IMR-90 (cell line): ENCODE results near the gene BANP. TPM values are rescaled to one million over a fixed set of nuclear protein-coding genes. Genes with fewer than 3 reads are reported as not detected.

Experiments
- ATAC-seq: fragments of 200-7000 bp; cut with Tn5 transposase; 2 replicates; pipeline ENCODE4 v1.9.1; 2020; ENCODE audit warnings: low read depth, mild to moderate bottlenecking, moderate library complexity
- BruUV-seq: library from RNA; stranded (reverse); fragments of 400-500 nt; replicated peaks from 2 replicates; lab custom pipeline; 2021; lab: Mats Ljungman, UMichigan
- CTCF ChIA-PET: fragments of 300-600 bp; formaldehyde crosslinking; extraction: SDS; loops from one replicate; lab custom pipeline; 2021; ENCODE audit warnings: antibody characterized with exemption; lab: Yijun Ruan, JAX
- POLR2A ChIA-PET: fragments of 300-600 bp; sonication (Branson Sonifier 250); formaldehyde crosslinking; loops from one replicate; lab custom pipeline; 2022; ENCODE audit warnings: antibody characterized with exemption; ENCODE audit not compliant: unreplicated experiment; lab: Charles Lee
- DNase-seq: peaks from one replicate; pipeline ENCODE4 v3.0.0; 2013
- H2AFZ ChIP-seq: replicated peaks from 2 replicates; pipeline ENCODE3; 2013; ENCODE audit warnings: low read length, mild to moderate bottlenecking; ENCODE audit not compliant: poor library complexity
- H2AK5ac ChIP-seq: 2 replicates; pipeline ENCODE4 v1.6.1; 2013; ENCODE audit warnings: low read depth, low read length, inconsistent platforms
- H2AK9ac ChIP-seq: replicated peaks from 2 replicates; pipeline ENCODE3; 2013; ENCODE audit warnings: mild to moderate bottlenecking, low read depth, low read length, moderate library complexity; ENCODE audit not compliant: poor library complexity
- H2BK120ac ChIP-seq: 2 replicates; pipeline ENCODE4 v1.6.1; 2013; ENCODE audit warnings: low read depth, low read length, inconsistent platforms
- H2BK15ac ChIP-seq: 3 replicates; pipeline ENCODE4 v1.6.1; 2013; ENCODE audit warnings: low read depth, low read length, inconsistent platforms
- H2BK20ac ChIP-seq: 2 replicates; pipeline ENCODE4 v1.6.1; 2013; ENCODE audit warnings: low read depth, mild to moderate bottlenecking, inconsistent platforms, low read length, moderate library complexity
- H2BK5ac ChIP-seq: 2 replicates; pipeline ENCODE4 v1.6.1; 2013; ENCODE audit warnings: mild to moderate bottlenecking, low read depth, low read length, inconsistent platforms; ENCODE audit not compliant: poor library complexity, severe bottlenecking
- H3K14ac ChIP-seq: replicated peaks from 2 replicates; pipeline ENCODE4 v1.6.1; 2013; ENCODE audit warnings: low read depth, low read length, inconsistent platforms
- H3K18ac ChIP-seq: 2 replicates; pipeline ENCODE4 v1.6.1; 2013; ENCODE audit warnings: low read depth, low read length, control low read depth
- H3K23ac ChIP-seq: 2 replicates; pipeline ENCODE4 v1.6.1; 2013; ENCODE audit warnings: low read depth, low read length, inconsistent platforms
- H3K27ac ChIP-seq: 2 replicates; pipeline ENCODE4 v1.5.1; 2013; ENCODE audit warnings: mild to moderate bottlenecking, control low read depth, low read length; ENCODE audit not compliant: insufficient read depth
- H3K27me3 ChIP-seq: 2 replicates; pipeline ENCODE4 v1.6.1; 2013; ENCODE audit warnings: low read length; ENCODE audit not compliant: control insufficient read depth, insufficient read depth
- H3K36me3 ChIP-seq: 2 replicates; pipeline ENCODE4 v1.6.1; 2013; ENCODE audit warnings: low read length, mixed read lengths; ENCODE audit not compliant: control insufficient read depth, insufficient read depth
- H3K4ac ChIP-seq: 2 replicates; pipeline ENCODE4 v1.6.1; 2013; ENCODE audit warnings: low read depth, low read length, inconsistent platforms
- H3K4me1 ChIP-seq: 2 replicates; pipeline ENCODE4 v1.6.1; 2013; ENCODE audit warnings: low read length, mixed read lengths; ENCODE audit not compliant: control insufficient read depth, insufficient read depth
- H3K4me2 ChIP-seq: 2 replicates; pipeline ENCODE4 v1.6.1; 2013; ENCODE audit warnings: low read depth, mild to moderate bottlenecking, control low read depth, low read length, moderate library complexity
- H3K4me3 ChIP-seq: 2 replicates; pipeline ENCODE4 v1.5.1; 2013; ENCODE audit warnings: low read depth, mild to moderate bottlenecking, control low read depth, low read length, moderate library complexity; ENCODE audit not compliant: insufficient read depth
- H3K56ac ChIP-seq: 2 replicates; pipeline ENCODE4 v1.6.1; 2013; ENCODE audit warnings: low read length, inconsistent platforms; ENCODE audit not compliant: insufficient read depth; ENCODE audit errors: extremely low read depth
- H3K79me1 ChIP-seq, 2 experiments: 2 replicates each; pipeline ENCODE4 v1.6.1; 2013; ENCODE audit warnings: low read length in 2 of 2, inconsistent platforms in 1 of 2, low read depth in 1 of 2
- H3K9ac ChIP-seq: 2 replicates; pipeline ENCODE4 v1.6.1; 2013; ENCODE audit warnings: low read depth, low read length, control low read depth
- H3K9me1 ChIP-seq: 2 replicates; pipeline ENCODE4 v1.6.1; 2013; ENCODE audit warnings: low read length, inconsistent platforms; ENCODE audit not compliant: insufficient read depth
- H3K9me3 ChIP-seq: 2 replicates; pipeline ENCODE4 v1.6.1; 2013; ENCODE audit warnings: low read length; ENCODE audit not compliant: control insufficient read depth, insufficient read depth
- H4K20me1 ChIP-seq: 2 replicates; pipeline ENCODE4 v1.6.1; 2013; ENCODE audit warnings: low read length, inconsistent platforms; ENCODE audit not compliant: insufficient read depth
- H4K5ac ChIP-seq: 2 replicates; pipeline ENCODE4 v1.6.1; 2013; ENCODE audit warnings: mild to moderate bottlenecking, low read depth, low read length, control low read depth
- H4K8ac ChIP-seq, 2 experiments: 2 replicates each; pipeline ENCODE4 v1.6.1; 2013; ENCODE audit warnings: low read depth in 2 of 2, low read length in 2 of 2, control low read depth in 1 of 2, inconsistent platforms in 1 of 2
- H4K91ac ChIP-seq: 2 replicates; pipeline ENCODE4 v1.6.1; 2013; ENCODE audit warnings: low read depth, low read length, inconsistent platforms; ENCODE audit not compliant: insufficient read depth
- BHLHE40 ChIP-seq: fragments of 150-350 bp; IDR thresholded peaks from 2 replicates; pipeline ENCODE4 v1.6.1; 2016; ENCODE audit warnings: mild to moderate bottlenecking, low read depth, low read length
- CEBPB ChIP-seq: IDR thresholded peaks from 2 replicates; pipeline ENCODE4 v1.6.1; 2012; ENCODE audit warnings: low read depth, low read length, improper control_type of control experiment
- CHD1 ChIP-seq: IDR thresholded peaks from 2 replicates; pipeline ENCODE4 v1.6.1; 2012; ENCODE audit warnings: low read depth, low read length, improper control_type of control experiment
- FOS ChIP-seq: fragments of 150-350 bp; IDR thresholded peaks from 2 replicates; pipeline ENCODE4 v1.6.1; 2016; ENCODE audit warnings: low read depth, low read length
- MAFK ChIP-seq: IDR thresholded peaks from 2 replicates; pipeline ENCODE4 v1.6.1; 2012; ENCODE audit warnings: low read depth, low read length, improper control_type of control experiment
- MAZ ChIP-seq: IDR thresholded peaks from 2 replicates; pipeline ENCODE4 v1.6.1; 2012; ENCODE audit warnings: low read depth, mild to moderate bottlenecking, low read length, improper control_type of control experiment, moderate library complexity, borderline replicate concordance
- NFE2L2 ChIP-seq: fragments of 150-350 bp; IDR thresholded peaks from 2 replicates; pipeline ENCODE4 v1.6.1; 2016; ENCODE audit warnings: low read depth, mild to moderate bottlenecking, low read length
- POLR2A ChIP-seq: IDR thresholded peaks from 2 replicates; pipeline ENCODE4 v1.6.1; 2012; ENCODE audit warnings: mild to moderate bottlenecking, low read depth, low read length
- RAD21 ChIP-seq: IDR thresholded peaks from 2 replicates; pipeline ENCODE4 v1.6.1; 2012; ENCODE audit warnings: low read length, improper control_type of control experiment
- RCOR1 ChIP-seq: IDR thresholded peaks from 2 replicates; pipeline ENCODE4 v1.6.1; 2012; ENCODE audit warnings: mild to moderate bottlenecking, low read length, improper control_type of control experiment; ENCODE audit not compliant: insufficient replicate concordance
- RFX5 ChIP-seq: IDR thresholded peaks from 2 replicates; pipeline ENCODE4 v1.8.0; 2012; ENCODE audit warnings: low read depth, mild to moderate bottlenecking, low read length, moderate library complexity
- SMC3 ChIP-seq: fragments of 150-350 bp; IDR thresholded peaks from 2 replicates; pipeline ENCODE4 v1.6.1; 2016; ENCODE audit warnings: low read depth, mild to moderate bottlenecking, antibody characterized with exemption, low read length, moderate library complexity
- WGBS, 2 experiments: methylation state at CpG; one replicate each; pipeline versions ENCODE4 v1.1.5 to v1.1.7; 2013; ENCODE audit warnings: missing lambda C conversion rate in 2 of 2; ENCODE audit not compliant: insufficient read length in 1 of 2; ENCODE audit errors: extremely low coverage in 2 of 2; 5-methylcytosine and 5-hydroxymethylcytosine counted together
- dilution Hi-C: fragments of 300-500 bp; cut with HindIII; formaldehyde crosslinking; loops from one replicate; pipeline ENCODE4 v1.14.3; 2018; ENCODE audit warnings: low sequenced_read_pairs; ENCODE audit not compliant: unreplicated experiment
- in situ Hi-C: fragments of 300-500 bp; cut with MboI; formaldehyde crosslinking; loops from 3 replicates; pipeline ENCODE4 v1.14.3; 2019; ENCODE audit warnings: low sequenced_read_pairs, inconsistent platforms, mixed read lengths
- intact Hi-C: fragments of 100-400 bp; cut with micrococcal nuclease; formaldehyde crosslinking; loops from 2 replicates; pipeline ENCODE4 v1.10.0; 2022
- polyA plus RNA-seq, 3 experiments: library from polyadenylated mRNA; depleted of rRNA; stranded (reverse); fragments of >200 nt; gene quantifications; 2 replicates each; pipeline ENCODE4 v1.2.3, GENCODE V29; 2012; ENCODE audit warnings: low replicate concordance in 1 of 3
- total RNA-seq: library from RNA; depleted of rRNA; stranded (reverse); fragments of >200 nt; gene quantifications from 2 replicates; pipeline ENCODE4 v1.2.3, GENCODE V29; 2012
- TF ChIP-seq, protein P1 (sequence below): fragments of 150-350 bp; IDR thresholded peaks from 2 replicates; pipeline ENCODE4 v1.6.1; 2017; ENCODE audit warnings: mild to moderate bottlenecking, antibody characterized with exemption, low read length, low read depth
- TF ChIP-seq, protein P2 (sequence below): fragments of 150-350 bp; IDR thresholded peaks from 2 replicates; pipeline ENCODE4 v1.6.1; 2016; ENCODE audit warnings: low read depth, mild to moderate bottlenecking, low read length, moderate library complexity, borderline replicate concordance
- TF ChIP-seq, protein P3 (sequence below): conservative IDR thresholded peaks from 2 replicates; pipeline ENCODE4 v1.5.1; 2012; ENCODE audit warnings: mild to moderate bottlenecking, low read depth, low read length, improper control_type of control experiment

BANP gene
- total and polyA plus RNA-seq, 2 of the 4 experiments (the other 2 are of a cell fraction), result 17.4 to 17.9 TPM

DNA sequence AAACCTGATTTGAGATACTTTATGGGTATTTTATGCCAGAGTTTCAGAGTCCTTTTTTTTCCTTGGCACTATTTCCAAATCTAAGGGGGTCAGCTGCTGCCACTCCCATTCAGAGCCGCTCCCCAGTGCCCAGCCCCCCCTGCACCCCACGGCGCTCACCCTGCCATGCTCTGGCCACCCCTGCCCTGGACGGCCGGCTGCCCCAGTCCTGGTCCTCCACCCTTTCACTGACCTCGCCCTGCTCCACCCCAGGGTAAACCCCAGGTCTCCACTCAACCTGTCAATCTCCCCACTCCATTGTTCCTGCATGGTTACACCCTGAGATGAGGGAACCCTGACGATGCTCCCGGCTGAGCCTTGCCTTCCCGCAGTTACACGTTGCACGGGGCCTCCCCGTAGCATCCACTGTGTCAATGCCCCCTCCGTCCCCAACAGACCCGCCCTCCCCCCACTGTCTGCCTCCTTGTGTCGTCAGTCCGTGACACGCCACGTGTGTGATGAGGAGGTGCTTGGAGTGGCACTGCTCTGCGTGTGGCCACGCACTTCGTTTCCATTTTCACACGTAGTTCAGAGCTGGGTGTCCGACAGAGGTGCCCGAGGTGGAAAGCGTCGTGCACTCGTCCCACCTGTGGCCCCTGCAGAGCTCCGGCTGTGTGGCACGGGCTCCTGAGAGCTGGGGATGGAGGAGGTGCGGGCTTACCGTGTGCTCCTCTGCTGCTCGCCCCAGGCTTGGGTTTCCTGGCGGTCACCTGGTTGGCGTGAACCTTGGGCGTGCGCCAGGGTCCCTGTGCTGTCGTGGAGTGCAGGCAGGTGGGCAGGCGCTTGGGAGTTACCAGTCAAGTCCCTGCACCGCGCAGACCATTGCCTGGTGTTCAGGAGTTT is 116.5 kb downstream of the BANP start:
- no peak overlapping the region for H3K56ac ChIP-seq
- H2BK20ac ChIP-seq, result no peak overlapping the region
- H3K9me3 ChIP-seq, result no peaks in the 10 kb centered on the region
- no peak overlapping the region for H3K27ac ChIP-seq
- H3K4me2 ChIP-seq, result no peak overlapping the region
- H3K9me1 ChIP-seq, result peaks cover 13% of the 10 kb centered on the region; the same call in 1 of the 2 replicates
- no TSS peak for BruUV-seq
- no peak overlapping the region for H4K8ac ChIP-seq
- peaks cover 18% of the 10 kb centered on the region for H3K4me1 ChIP-seq
- 89% methylated on average over 7 of the region's 40 CpGs; no CpG with 5 or more reads in 1 of the 2 experiments for WGBS, 2 experiments
- no peak overlapping the region for H3K23ac ChIP-seq
- H3K27me3 ChIP-seq, result no peaks in the 10 kb centered on the region
- no peak overlapping the region for H2BK5ac ChIP-seq
- intact Hi-C loops (loop anchor here (10.0 kb wide), 1 partner anchor 237 kb away; no protein-coding TSS in a partner anchor), dilution Hi-C loops (no loop called here), in situ Hi-C loops (no loop called here)
- no peak overlapping the region for H3K18ac ChIP-seq
- H3K14ac ChIP-seq, result no peak overlapping the region
- no peak overlapping the region for H2BK120ac ChIP-seq
- no peak overlapping the region for H4K91ac ChIP-seq
- ATAC-seq (no peak), DNase-seq (no peak)
- no peak overlapping the region for H2AFZ ChIP-seq
- ChIA-PET CTCF (no interaction called here), POLR2A (no interaction called here)
- H3K79me1 ChIP-seq, result peaks cover 4 to 23% of the 10 kb centered on the region in 2 experiments; a peak in 2 of 4 replicates
- H4K20me1 ChIP-seq, result no peaks in the 10 kb centered on the region; the same call in 1 of the 2 replicates
- H3K4ac ChIP-seq, result no peak overlapping the region
- no peak overlapping the region for H3K9ac ChIP-seq
- H2AK5ac ChIP-seq, result no peak overlapping the region
- H3K4me3 ChIP-seq, result no peak overlapping the region
- H2AK9ac ChIP-seq, result no peak overlapping the region
- H3K36me3 ChIP-seq, result peaks cover 20% of the 10 kb centered on the region
- H4K5ac ChIP-seq, result no peak overlapping the region
- no peak overlapping the region for H2BK15ac ChIP-seq
- TF ChIP-seq, protein P1, sequence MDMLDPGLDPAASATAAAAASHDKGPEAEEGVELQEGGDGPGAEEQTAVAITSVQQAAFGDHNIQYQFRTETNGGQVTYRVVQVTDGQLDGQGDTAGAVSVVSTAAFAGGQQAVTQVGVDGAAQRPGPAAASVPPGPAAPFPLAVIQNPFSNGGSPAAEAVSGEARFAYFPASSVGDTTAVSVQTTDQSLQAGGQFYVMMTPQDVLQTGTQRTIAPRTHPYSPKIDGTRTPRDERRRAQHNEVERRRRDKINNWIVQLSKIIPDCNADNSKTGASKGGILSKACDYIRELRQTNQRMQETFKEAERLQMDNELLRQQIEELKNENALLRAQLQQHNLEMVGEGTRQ, result no peak
- TF ChIP-seq SMC3, result no peak
- TF ChIP-seq CEBPB, result no peak
- TF ChIP-seq, protein P2, sequence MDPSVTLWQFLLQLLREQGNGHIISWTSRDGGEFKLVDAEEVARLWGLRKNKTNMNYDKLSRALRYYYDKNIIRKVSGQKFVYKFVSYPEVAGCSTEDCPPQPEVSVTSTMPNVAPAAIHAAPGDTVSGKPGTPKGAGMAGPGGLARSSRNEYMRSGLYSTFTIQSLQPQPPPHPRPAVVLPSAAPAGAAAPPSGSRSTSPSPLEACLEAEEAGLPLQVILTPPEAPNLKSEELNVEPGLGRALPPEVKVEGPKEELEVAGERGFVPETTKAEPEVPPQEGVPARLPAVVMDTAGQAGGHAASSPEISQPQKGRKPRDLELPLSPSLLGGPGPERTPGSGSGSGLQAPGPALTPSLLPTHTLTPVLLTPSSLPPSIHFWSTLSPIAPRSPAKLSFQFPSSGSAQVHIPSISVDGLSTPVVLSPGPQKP, result no peak
- TF ChIP-seq RCOR1, result no peak
- no peak for TF ChIP-seq RFX5
- TF ChIP-seq POLR2A, result no peak
- TF ChIP-seq FOS, result no peak
- TF ChIP-seq RAD21, result no peak
- TF ChIP-seq CHD1, result no peak
- no peak for TF ChIP-seq MAZ
- TF ChIP-seq MAFK, result no peak
- TF ChIP-seq NFE2L2, result no peak
- TF ChIP-seq, protein P3, sequence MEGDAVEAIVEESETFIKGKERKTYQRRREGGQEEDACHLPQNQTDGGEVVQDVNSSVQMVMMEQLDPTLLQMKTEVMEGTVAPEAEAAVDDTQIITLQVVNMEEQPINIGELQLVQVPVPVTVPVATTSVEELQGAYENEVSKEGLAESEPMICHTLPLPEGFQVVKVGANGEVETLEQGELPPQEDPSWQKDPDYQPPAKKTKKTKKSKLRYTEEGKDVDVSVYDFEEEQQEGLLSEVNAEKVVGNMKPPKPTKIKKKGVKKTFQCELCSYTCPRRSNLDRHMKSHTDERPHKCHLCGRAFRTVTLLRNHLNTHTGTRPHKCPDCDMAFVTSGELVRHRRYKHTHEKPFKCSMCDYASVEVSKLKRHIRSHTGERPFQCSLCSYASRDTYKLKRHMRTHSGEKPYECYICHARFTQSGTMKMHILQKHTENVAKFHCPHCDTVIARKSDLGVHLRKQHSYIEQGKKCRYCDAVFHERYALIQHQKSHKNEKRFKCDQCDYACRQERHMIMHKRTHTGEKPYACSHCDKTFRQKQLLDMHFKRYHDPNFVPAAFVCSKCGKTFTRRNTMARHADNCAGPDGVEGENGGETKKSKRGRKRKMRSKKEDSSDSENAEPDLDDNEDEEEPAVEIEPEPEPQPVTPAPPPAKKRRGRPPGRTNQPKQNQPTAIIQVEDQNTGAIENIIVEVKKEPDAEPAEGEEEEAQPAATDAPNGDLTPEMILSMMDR, result no peak
- TF ChIP-seq BHLHE40, result no peak
